Activated CD8-positive, alpha-beta T cell treated with anti-CD3 and anti-CD28 coated beads for 36 hours (primary cell): ENCODE measurements around the gene NGFR. TPM values are rescaled to one million over a fixed set of nuclear protein-coding genes. Genes with fewer than 3 reads are reported as not detected.

Experiments used
- ATAC-seq: fragments of 200-7000 bp; cut with Tn5 transposase; one replicate; pipeline ENCODE4 v1.10.0; 2021; ENCODE audit warnings: mild to moderate bottlenecking, moderate library complexity
- CTCF ChIA-PET: fragments of 350-600 bp; sonication (Branson Sonifier 250); formaldehyde crosslinking; loops from one replicate; lab custom pipeline; 2021; ENCODE audit warnings: antibody characterized with exemption; lab: Charles Lee
- POLR2A ChIA-PET: fragments of 350-600 bp; sonication (Branson Sonifier 250); formaldehyde crosslinking; loops from one replicate; lab custom pipeline; 2021; ENCODE audit warnings: antibody characterized with exemption; lab: Charles Lee
- DNase-seq: peaks from one replicate; pipeline ENCODE4 v3.0.0-alpha.2; 2020
- H3K27ac Mint-ChIP-seq: one replicate; pipeline ENCODE4 v1.8.0; 2021; ENCODE audit warnings: mild to moderate bottlenecking, mixed read lengths
- H3K27me3 Mint-ChIP-seq: one replicate; pipeline ENCODE4 v1.8.0; 2021; ENCODE audit warnings: mixed read lengths
- H3K36me3 Mint-ChIP-seq: one replicate; pipeline ENCODE4 v1.8.0; 2021; ENCODE audit warnings: low read depth, mixed read lengths
- H3K4me1 Mint-ChIP-seq: one replicate; pipeline ENCODE4 v1.8.0; 2021; ENCODE audit warnings: low read depth, mixed read lengths
- H3K4me3 Mint-ChIP-seq: one replicate; pipeline ENCODE4 v1.8.0; 2021; ENCODE audit warnings: mild to moderate bottlenecking, moderate library complexity, mixed read lengths
- H3K9me3 Mint-ChIP-seq: one replicate; pipeline ENCODE4 v1.8.0; 2021; ENCODE audit warnings: mixed read lengths
- CTCF ChIP-seq: fragments of 200-600 bp; IDR thresholded peaks from one replicate; pipeline ENCODE4 v1.8.0; 2022; ENCODE audit warnings: antibody characterized with exemption, mild to moderate bottlenecking
- intact Hi-C: fragments of 100-400 bp; cut with micrococcal nuclease; formaldehyde crosslinking; loops from one replicate; pipeline ENCODE4 v1.10.0; 2022
- total RNA-seq, 2 experiments: library from RNA; stranded (reverse); gene quantifications; one replicate each; pipeline ENCODE4 v1.2.3, GENCODE V29; 2021

Gene NGFR
- total RNA-seq, 2 experiments from 2014 or later = 0.09 TPM; not detected in 1

DNA sequence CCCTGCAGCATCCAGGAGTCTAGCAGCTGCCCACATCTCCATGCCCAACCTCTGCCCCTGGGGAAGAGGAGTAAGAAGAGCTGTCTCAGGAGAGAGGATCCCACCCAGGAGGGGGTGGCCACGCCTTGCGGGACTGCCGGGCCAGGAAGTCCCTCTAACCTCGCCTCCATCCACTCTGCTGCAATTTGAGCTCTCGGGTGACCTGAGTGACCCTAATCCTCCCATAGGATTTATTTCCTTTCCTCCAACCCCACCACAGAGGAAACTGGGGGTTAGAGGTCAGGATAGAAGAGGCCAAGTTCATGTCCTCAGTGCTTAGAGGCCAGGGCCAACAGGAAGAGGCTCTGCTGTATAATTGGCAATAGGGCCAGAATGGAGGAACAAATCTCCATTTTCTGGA, 22.6 kb upstream of the NGFR start:
- peaks cover 1% of the 10 kb centered on the region for H3K36me3 Mint-ChIP-seq
- H3K27me3 Mint-ChIP-seq = peaks cover 60% of the 10 kb centered on the region
- H3K27ac Mint-ChIP-seq = no peak overlapping the region
- DNase-seq = no peak
- H3K4me1 Mint-ChIP-seq = no peaks in the 10 kb centered on the region
- intact Hi-C loops = no loop called here
- H3K9me3 Mint-ChIP-seq = peaks cover 10% of the 10 kb centered on the region
- H3K4me3 Mint-ChIP-seq = no peak overlapping the region
- TF ChIP-seq CTCF = no peak
- CTCF ChIA-PET = no interaction called here
- ATAC-seq = no peak
- POLR2A ChIA-PET = no interaction called here

DNA sequence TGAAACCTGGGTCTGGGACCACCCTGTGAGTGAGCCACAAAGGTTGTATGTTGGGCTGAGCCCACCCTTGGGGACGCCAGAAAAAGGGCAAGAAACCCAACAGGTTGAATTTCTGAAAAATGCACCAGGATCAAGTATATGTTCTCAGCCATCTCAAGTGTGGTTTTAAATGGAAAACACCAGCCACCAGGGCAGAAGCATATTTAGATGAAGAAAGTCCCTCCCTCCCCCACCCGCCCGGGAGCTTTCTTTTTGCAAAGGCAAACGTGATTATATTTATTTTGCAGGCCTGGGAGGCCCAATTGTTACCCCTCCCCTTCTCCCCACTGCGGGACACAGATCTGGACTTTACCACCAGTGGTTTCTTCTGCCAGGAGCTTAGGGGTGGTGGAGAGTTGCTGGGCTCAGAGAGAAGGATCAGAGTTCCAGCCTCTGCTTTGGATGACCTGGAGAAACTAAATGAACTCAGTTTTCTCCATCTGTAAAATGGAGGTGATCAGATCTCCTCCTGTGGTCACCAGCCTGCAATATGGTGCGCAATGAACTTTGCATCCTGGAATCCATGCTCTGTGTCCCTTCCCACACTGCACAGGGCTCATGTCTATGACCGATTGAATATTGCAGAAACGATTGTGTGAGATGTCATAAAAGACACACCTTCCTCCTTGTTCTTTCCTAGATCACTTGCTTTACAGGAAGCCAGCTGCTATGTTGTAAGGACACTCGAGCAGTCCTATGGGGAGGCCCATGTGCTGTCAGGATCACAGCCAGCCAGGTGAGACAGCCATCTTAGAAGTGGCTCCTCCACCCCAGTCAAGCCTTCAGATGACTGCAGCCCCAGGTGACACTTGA, 21.0 kb upstream of the NGFR start:
- ChIA-PET POLR2A (no interaction called here), CTCF (interaction anchor here (1.2 to 1.9 kb wide), 3 partner anchors 13 to 82 kb away, joined by 3 to 7 read pairs (median 7); no protein-coding TSS in a partner anchor)
- TF ChIP-seq CTCF = no peak
- peaks cover 1% of the 10 kb centered on the region for H3K36me3 Mint-ChIP-seq
- H3K9me3 Mint-ChIP-seq = peaks cover 10% of the 10 kb centered on the region
- no peak overlapping the region for H3K27ac Mint-ChIP-seq
- no peaks in the 10 kb centered on the region for H3K4me1 Mint-ChIP-seq
- H3K27me3 Mint-ChIP-seq = peaks cover 55% of the 10 kb centered on the region
- no peak overlapping the region for H3K4me3 Mint-ChIP-seq
- DNase-seq (no peak), ATAC-seq (no peak)
- intact Hi-C loops = no loop called here

GRCh38 chr17:49477709-49478108, 17.4 kb upstream of the NGFR start:
- H3K27me3 Mint-ChIP-seq = peaks cover 28% of the 10 kb centered on the region
- no peak overlapping the region for H3K4me3 Mint-ChIP-seq
- H3K27ac Mint-ChIP-seq = no peak overlapping the region
- H3K9me3 Mint-ChIP-seq = peaks cover 10% of the 10 kb centered on the region
- peaks cover 1% of the 10 kb centered on the region for H3K36me3 Mint-ChIP-seq
- DNase-seq (no peak), ATAC-seq (no peak)
- ChIA-PET CTCF (interaction anchor here (1.1 kb wide), 1 partner anchor 43 kb away, joined by 3 read pairs; no protein-coding TSS in a partner anchor), POLR2A (no interaction called here)
- no peak for TF ChIP-seq CTCF
- intact Hi-C loops = no loop called here
- H3K4me1 Mint-ChIP-seq = no peaks in the 10 kb centered on the region

DNA sequence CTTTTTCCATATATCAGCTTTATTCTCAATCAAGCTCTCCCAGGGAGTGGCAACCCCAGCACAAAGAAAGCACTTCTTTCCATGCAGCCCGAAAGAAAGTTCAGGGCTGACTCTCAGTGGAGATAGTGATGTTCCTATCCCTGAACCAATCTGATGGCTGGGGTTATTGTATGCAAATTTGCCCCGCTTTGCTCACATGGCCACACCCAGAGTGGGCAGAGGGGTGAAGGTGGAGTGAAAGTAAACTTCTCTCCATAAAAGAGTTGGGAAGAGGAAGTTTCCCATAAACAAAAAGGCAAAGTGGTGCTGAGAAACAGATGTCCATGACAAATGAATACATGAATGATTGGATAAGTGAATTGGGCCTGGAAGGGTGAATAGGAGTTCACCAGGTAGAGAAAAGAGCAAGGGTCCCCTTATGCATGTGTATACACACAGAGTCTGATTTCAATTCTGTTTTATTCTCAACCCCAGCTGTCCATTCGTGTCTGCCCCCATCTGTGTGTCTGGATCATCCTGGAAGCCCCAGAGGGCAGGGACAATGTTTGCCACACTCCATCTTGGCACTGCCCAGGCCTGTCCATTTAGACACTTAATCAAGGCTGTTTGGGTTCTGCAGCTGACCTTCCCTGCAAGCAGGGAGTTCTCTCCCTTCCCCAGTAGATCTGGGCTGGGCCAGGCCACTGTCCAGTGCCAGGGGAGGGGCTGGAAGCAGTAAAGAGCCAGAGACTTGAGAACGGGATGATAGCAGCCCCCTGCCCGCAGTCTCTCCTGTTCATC, 14.1 kb upstream of the NGFR start:
- DNase-seq = no peak
- no peak overlapping the region for H3K4me3 Mint-ChIP-seq
- ATAC-seq = no peak
- no peak for TF ChIP-seq CTCF
- ChIA-PET POLR2A (no interaction called here), CTCF (interaction anchor here (1.2 to 1.5 kb wide), 3 partner anchors 15 to 74 kb away, joined by 3 to 4 read pairs (median 3); no protein-coding TSS in a partner anchor)
- intact Hi-C loops = no loop called here
- H3K9me3 Mint-ChIP-seq = no peaks in the 10 kb centered on the region
- H3K4me1 Mint-ChIP-seq = no peaks in the 10 kb centered on the region
- no peaks in the 10 kb centered on the region for H3K36me3 Mint-ChIP-seq
- H3K27ac Mint-ChIP-seq = no peak overlapping the region
- H3K27me3 Mint-ChIP-seq = peaks cover 34% of the 10 kb centered on the region
